ENCODE results near the gene NAT14.

Gene NAT14

GRCh38 chr19:55491546-55492360 is 6.8 kb downstream of the NAT14 start:
- ChIA-PET CTCF (interaction anchor here (0.6 to 1.7 kb wide), 3 partner anchors 12 to 211 kb away, joined by 3 to 11 read pairs (median 3); no protein-coding TSS in a partner anchor), POLR2A (ENCODE audit: low non-redundant PET) (interaction anchor here (0.6 kb wide), 1 partner anchor 133 kb away, joined by 3 read pairs; the partner anchor contains the start of gene ZNF784)
- peak overlapping the region; percentile 99 for H3K27ac ChIP-seq
- DNase-seq (ENCODE audit: low spot score), result no peak
- TF ChIP-seq CTCF (conservative IDR thresholded peaks at IDR 0.05; ENCODE audit: low read depth), result no peak

GRCh38 chr19:55492362-55492944 is 7.5 kb downstream of the NAT14 start:
- TF ChIP-seq CTCF (conservative IDR thresholded peaks at IDR 0.05; ENCODE audit: low read depth), result no peak
- ChIA-PET CTCF (interaction anchor here (0.6 to 1.7 kb wide), 2 partner anchors 11 to 13 kb away, joined by 3 to 11 read pairs; no protein-coding TSS in a partner anchor), POLR2A (ENCODE audit: low non-redundant PET) (no interaction called here)
- DNase-seq (ENCODE audit: low spot score), result no peak
- H3K27ac ChIP-seq, result peak overlapping the region; percentile 99

GRCh38 chr19:55493052-55493644 is 8.2 kb downstream of the NAT14 start:
- no peak for TF ChIP-seq CTCF (conservative IDR thresholded peaks at IDR 0.05; ENCODE audit: low read depth)

GRCh38 chr19:55493645-55494171 is 8.7 kb downstream of the NAT14 start:
- no peak for DNase-seq (ENCODE audit: low spot score)
- ChIA-PET CTCF (interaction anchor here (0.9 to 1.3 kb wide), 2 partner anchors 10 to 17 kb away, joined by 3 to 5 read pairs; partner anchors contain the start of gene ZNF628), POLR2A (ENCODE audit: low non-redundant PET) (no interaction called here)
- no peak for TF ChIP-seq CTCF (conservative IDR thresholded peaks at IDR 0.05; ENCODE audit: low read depth)
- peak overlapping the region; percentile 10; the same call in 1 of the 2 replicates for H3K27ac ChIP-seq

More at GRCh38 chr19:55493052-55493644, 8.2 kb downstream of the NAT14 start:
- H3K27ac ChIP-seq, result peak overlapping the region; percentile 10; the same call in 1 of the 2 replicates
- DNase-seq (ENCODE audit: low spot score), result no peak
- POLR2A ChIA-PET (ENCODE audit: low non-redundant PET), result no interaction called here
- CTCF ChIA-PET, result interaction anchor here (0.5 to 1.3 kb wide), 2 partner anchors 10 to 123 kb away, joined by 3 to 5 read pairs; partner anchors contain the start of gene IL11

GRCh38 chr19:55494172-55494761 is 9.3 kb downstream of the NAT14 start:
- no peak for TF ChIP-seq CTCF (conservative IDR thresholded peaks at IDR 0.05; ENCODE audit: low read depth)
- POLR2A ChIA-PET (ENCODE audit: low non-redundant PET), result no interaction called here
- no peak overlapping the region for H3K27ac ChIP-seq
- CTCF ChIA-PET, result interaction anchor here (0.9 to 1.5 kb wide), 3 partner anchors 9 to 17 kb away, joined by 3 to 5 read pairs (median 5); partner anchors contain the start of gene ZNF628
- DNase-seq (ENCODE audit: low spot score), result no peak

Measured in RWPE1 (cell line).